Occipital lobe (tissue), 2 donors: ENCODE data around the gene DOLK. TPM values are rescaled to one million over a fixed set of nuclear protein-coding genes. Genes with fewer than 3 reads are reported as not detected.

Experiments
- DNase-seq: peaks from one replicate; lab custom pipeline; 2025; lab: John Stamatoyannopoulos, UW
- total RNA-seq: library from RNA; depleted of rRNA; stranded (reverse); fragments of >200 nt; gene quantifications from one replicate; pipeline ENCODE4 v1.2.3, GENCODE V29; 2014

DOLK gene
- total RNA-seq, 1 donor from 2014 or later: 14.7 TPM

GRCh38 chr9:128933731-128934130 is 13.7 kb downstream of the DOLK start:
- DNase-seq: no peak

DNA sequence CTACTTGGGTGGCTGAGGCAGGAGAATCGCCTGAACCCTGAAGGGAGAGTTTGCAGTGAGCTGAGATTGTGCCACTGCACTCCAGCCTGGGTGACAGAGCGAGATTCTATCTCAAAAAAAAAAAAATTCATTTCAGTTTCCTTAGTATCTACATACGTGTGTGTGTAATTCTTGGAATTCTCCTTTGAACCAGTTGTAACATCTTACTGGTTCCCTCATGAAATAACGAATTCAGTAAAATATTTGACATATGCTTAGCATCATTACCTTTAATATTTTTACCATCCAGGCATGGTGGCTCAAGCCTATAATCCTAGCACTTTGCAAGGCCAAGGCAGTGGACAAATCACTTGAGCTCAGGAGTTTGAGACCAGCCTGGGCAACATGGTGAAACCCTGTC is 17.8 kb downstream of the DOLK start:
- no peak for DNase-seq

DNA sequence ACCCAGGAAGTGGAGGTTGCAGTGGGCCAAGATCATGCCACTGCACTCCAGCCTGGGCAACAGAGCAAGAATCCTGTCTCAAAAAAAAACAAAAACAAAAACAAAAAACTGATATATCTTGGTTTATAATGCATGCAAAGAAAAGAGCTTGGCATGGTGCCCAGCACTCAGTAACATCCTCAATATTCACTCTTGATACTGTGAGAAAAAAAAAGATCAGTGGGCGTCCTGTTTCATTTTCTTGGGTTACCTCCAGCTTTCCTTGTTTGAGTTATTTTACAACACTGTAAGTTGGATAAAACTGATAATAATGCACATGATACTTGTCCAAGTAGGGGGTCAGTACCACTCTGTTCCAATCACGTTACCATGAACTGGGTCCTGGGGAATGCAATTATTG is 18.8 kb downstream of the DOLK start:
- no peak for DNase-seq

GRCh38 chr9:128927731-128928411 is 19.5 kb downstream of the DOLK start:
- DNase-seq: no peak

GRCh38 chr9:128923493-128923883 is 23.9 kb downstream of the DOLK start:
- DNase-seq: no peak

- no peak for DNase-seq
These were observed 25.3 kb downstream of the DOLK start for GRCh38 chr9:128921881-128922763.

- DNase-seq: peak; percentile 68
These were observed 26.9 kb downstream of the DOLK start, which contains the start of gene PHYHD1 for GRCh38 chr9:128920381-128921058. Gene PHYHD1 (plus strand): TSS chr9:128920982. CDS start chr9:128922324, 1,342 bp downstream.

DNA sequence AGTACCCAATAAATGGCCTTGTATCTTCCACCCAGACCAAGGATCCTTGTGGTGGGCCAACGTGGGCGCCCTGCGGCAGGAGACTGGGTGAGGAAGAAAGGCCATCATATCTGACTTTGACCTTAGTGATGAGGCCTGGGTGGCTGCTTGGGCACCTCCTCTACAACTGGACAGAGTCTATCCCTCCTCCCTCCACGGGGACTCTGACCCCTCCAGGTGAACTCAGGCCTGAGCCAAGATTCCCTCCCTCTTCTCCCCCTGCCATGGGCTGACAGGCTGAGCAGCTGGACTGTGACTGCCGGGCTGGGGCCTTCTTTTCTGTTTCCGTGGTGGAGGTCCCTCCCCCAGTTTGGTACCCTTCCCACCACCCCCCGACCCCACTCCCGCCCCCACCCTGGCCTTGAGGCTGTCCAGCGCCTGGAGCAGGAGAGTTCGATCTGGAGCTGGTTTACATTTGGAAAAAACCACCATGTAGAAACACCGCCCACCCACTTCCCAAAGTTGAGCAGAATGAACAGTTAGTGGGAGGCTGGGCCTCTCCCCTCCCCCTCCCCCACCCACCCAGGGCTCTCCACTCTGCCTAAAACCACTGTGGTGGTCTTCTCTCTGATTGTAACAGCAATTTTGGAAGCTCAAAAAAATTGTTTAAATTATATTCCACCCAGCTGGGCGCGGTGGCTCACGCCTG is 27.9 kb downstream of the DOLK start:
- DNase-seq: no peak

- DNase-seq: no peak
These were observed 28.5 kb downstream of the DOLK start for GRCh38 chr9:128918921-128919320.

GRCh38 chr9:128917151-128917849 is 30.1 kb downstream of the DOLK start:
- DNase-seq: peak; percentile 33

DNA sequence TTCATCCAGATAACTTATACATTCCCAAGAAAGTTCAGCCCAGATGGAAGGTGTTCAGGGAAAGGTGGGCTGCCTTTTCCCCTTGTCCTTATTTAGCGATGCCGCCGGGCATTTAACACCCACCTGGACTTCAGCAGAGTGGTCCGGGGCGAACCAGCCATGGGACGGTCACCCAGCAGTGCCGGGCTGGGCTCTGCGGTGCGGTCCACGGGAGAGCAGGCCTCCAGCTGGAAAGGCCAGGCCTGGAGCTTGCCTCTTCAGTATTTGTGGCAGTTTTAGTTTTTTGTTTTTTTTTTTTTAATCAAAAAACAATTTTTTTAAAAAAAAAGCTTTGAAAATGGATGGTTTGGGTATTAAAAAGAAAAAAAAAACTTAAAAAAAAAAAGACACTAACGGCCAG is 30.7 kb downstream of the DOLK start:
- no peak for DNase-seq

- no peak for DNase-seq
These were observed 31.2 kb downstream of the DOLK start for GRCh38 chr9:128916204-128916603.

DNA sequence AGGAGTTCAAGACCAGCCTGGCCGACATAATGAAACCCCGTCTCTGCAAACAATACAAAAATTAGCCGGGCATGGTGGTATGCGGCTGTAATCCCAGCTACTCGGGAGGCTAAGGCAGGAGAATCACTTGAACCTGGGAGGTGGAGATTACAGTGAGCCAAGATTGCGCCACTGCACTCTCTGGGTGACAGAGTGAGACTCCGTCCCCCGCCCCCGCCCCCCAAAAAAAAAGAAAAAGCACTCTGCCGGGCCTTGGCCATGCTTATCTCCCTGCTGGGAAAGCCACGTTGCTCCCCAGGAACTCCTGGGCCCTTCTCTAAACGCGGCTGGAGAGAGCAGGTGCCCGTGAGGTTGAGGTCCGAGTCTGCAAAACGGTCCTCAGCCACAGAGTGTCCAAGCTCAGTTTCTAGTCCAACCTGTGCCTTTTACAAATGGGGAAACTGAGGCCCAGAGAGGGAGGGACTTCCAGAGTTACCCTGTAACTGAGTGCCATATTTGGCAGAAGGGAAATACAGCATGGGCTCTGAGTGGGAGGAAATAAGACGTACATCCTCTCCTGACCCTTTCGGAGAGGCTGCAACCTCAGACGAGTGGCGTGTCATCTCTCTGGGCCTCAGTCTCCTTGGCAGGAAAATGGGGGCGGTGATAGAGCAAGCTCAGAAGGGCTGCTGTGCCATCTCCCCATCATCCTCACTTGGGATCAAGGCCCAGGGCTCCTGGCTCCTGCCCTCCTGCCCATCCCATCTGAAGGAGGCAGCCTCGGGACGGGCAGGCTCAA is 33.2 kb downstream of the DOLK start:
- DNase-seq: no peak

GRCh38 chr9:128913048-128913900 is 34.1 kb downstream of the DOLK start:
- no peak for DNase-seq

GRCh38 chr9:128912270-128912853 is 35.0 kb downstream of the DOLK start:
- DNase-seq: peak; percentile 27

DNA sequence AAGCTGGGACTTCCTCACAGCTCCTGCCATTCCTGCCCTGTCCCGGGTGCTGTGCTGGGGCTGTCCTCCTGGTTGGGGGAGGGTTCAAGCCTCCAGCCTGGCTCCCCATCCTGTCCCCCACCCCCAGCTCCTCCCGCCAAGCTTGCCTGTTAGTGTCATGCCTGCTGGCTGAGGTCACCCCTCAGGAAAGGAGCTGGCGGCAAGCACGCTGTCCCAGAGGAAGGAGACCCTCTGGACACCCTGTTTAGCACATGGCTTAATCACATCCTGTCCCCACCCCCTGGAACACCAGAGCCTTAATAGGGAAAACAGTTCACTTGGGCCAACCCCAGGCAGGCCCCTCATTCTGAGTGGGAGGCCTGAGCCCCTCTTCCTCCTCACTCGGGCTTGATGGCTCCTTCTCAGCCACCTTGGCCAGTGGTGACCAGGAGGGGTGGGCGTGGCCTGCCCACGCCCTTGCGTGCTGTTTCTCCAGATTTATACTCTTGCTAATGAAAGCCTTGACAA is 35.8 kb downstream of the DOLK start:
- DNase-seq: no peak

GRCh38 chr9:128910906-128911305 is 36.5 kb downstream of the DOLK start:
- DNase-seq: no peak

DNA sequence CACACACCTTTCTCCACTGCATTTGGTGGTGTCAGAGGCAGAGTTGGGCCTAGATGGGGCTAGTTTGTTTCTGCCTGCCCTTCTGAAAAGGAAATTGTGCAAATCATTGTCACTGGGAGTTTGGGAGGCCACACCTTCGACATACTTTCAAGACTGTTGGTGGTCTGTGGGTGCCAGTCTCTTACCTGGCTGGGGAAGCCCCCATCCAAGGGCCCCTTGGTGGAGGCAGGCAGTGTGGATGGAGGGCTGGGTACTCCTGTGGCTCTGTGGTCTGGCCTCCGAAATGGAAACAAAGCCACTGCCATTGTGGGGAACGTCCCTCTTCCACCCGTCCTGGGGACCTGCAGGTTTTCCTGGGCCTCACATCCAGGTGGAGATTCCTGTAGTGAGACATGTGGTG is 37.5 kb downstream of the DOLK start:
- DNase-seq: no peak

GRCh38 chr9:128908372-128908771 is 39.0 kb downstream of the DOLK start:
- DNase-seq: no peak
